ENCODE data around the gene ELMOD3. TPM values are rescaled to one million over a fixed set of nuclear protein-coding genes. Genes with fewer than 3 reads are reported as not detected.

The ELMOD3 gene
- polyA plus RNA-seq, 3 donors: 6.1 to 53.3 (median 7.2) TPM

DNA sequence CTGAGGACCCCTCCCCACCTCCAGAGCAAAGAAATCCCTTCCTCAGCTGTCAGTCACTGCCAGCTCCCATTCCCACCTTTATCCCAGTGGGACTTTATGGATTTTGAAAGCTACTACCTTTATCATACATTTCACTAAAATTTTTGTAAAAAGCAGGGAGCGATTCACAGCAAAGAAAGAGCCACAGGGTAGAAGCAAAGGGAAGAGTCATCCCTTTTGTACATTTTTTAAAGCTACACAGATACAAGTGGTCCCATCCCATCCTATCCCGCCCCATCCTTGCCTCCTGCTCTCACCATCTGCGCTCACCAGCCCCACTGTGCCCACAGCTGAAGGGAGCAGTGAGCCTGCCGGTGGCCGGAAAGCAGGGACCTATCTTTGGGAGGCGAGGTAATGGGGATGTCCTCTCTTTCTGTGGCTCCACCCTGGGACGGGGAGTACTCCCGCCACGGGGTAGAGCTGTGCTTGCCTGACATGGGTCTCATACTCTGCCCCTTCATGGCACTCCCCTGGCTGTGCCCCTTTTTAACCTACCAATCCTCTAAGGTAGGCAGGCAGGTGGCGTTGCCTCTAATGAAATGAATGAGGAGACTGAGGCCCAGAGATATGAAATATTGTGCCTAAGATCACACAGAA is 77.1 kb downstream of the ELMOD3 start:
- DNase-seq: no peak
- no peaks in the 10 kb centered on the region for H4K20me1 ChIP-seq (ENCODE audit: insufficient read depth, low read length)
- H3K4me3 ChIP-seq (replicated peaks in 1 of 3; ENCODE audit: low read depth in 2 of 3, low read length in 3 of 3): no peak overlapping the region
- peaks cover 58% of the 10 kb centered on the region for H3K4me1 Mint-ChIP-seq
- H3K36me3 Mint-ChIP-seq: peaks cover 0 to 2% of the 10 kb centered on the region in 2 donors
- no peaks in the 10 kb centered on the region for H3K27me3 ChIP-seq (ENCODE audit: control insufficient read depth in 2 of 2, insufficient read depth in 2 of 2, low read length in 2 of 2)
- 96% methylated on average over 3 of the region's 10 CpGs for WGBS (ENCODE audit: insufficient coverage)
- intact Hi-C loops (cut with micrococcal nuclease): no loop called here
- no peak overlapping the region for H3K4me3 Mint-ChIP-seq
- TF ChIP-seq, protein P1, sequence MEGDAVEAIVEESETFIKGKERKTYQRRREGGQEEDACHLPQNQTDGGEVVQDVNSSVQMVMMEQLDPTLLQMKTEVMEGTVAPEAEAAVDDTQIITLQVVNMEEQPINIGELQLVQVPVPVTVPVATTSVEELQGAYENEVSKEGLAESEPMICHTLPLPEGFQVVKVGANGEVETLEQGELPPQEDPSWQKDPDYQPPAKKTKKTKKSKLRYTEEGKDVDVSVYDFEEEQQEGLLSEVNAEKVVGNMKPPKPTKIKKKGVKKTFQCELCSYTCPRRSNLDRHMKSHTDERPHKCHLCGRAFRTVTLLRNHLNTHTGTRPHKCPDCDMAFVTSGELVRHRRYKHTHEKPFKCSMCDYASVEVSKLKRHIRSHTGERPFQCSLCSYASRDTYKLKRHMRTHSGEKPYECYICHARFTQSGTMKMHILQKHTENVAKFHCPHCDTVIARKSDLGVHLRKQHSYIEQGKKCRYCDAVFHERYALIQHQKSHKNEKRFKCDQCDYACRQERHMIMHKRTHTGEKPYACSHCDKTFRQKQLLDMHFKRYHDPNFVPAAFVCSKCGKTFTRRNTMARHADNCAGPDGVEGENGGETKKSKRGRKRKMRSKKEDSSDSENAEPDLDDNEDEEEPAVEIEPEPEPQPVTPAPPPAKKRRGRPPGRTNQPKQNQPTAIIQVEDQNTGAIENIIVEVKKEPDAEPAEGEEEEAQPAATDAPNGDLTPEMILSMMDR (IDR thresholded peaks at IDR 0.05): no peak
- H3K27me3 Mint-ChIP-seq (ENCODE audit: low read depth in 3 of 3): peaks cover 0 to 3% (median 2%) of the 10 kb centered on the region in 3 donors
- no peaks in the 10 kb centered on the region for H3K36me3 ChIP-seq (replicated peaks in 1 of 2; ENCODE audit: control insufficient read depth in 1 of 2, insufficient read depth in 2 of 2, low read length in 2 of 2)
- no peaks in the 10 kb centered on the region for H3K9me3 ChIP-seq (replicated peaks in 1 of 2; ENCODE audit: control insufficient read depth in 1 of 2, insufficient read depth in 1 of 2, low read length in 2 of 2)
- no peak overlapping the region for H3K4me2 ChIP-seq (replicated peaks; ENCODE audit: extremely low read depth, low read length, poor library complexity, severe bottlenecking)
- no peaks in the 10 kb centered on the region for H3K79me2 ChIP-seq (ENCODE audit: insufficient read depth, low read length)
- no peak overlapping the region for H3K9ac ChIP-seq (ENCODE audit: insufficient read depth, low read length, poor library complexity, severe bottlenecking)
- peaks cover 55 to 63% of the 10 kb centered on the region in 2 donors for H3K4me1 ChIP-seq (ENCODE audit: control insufficient read depth in 1 of 2, insufficient read depth in 2 of 2, low read length in 2 of 2)
- peaks cover 0 to 1% (median 0%) of the 10 kb centered on the region in 7 donors for H3K9me3 Mint-ChIP-seq
- no peak overlapping the region for H3K27ac ChIP-seq (ENCODE audit: low read depth in 1 of 2, low read length in 2 of 2)
- peak overlapping the region in 2 of 7 donors; percentile 35 to 43 for H3K27ac Mint-ChIP-seq
- H2AFZ ChIP-seq (ENCODE audit: insufficient read depth, low read depth, low read length, poor library complexity, severe bottlenecking): no peak overlapping the region

DNA sequence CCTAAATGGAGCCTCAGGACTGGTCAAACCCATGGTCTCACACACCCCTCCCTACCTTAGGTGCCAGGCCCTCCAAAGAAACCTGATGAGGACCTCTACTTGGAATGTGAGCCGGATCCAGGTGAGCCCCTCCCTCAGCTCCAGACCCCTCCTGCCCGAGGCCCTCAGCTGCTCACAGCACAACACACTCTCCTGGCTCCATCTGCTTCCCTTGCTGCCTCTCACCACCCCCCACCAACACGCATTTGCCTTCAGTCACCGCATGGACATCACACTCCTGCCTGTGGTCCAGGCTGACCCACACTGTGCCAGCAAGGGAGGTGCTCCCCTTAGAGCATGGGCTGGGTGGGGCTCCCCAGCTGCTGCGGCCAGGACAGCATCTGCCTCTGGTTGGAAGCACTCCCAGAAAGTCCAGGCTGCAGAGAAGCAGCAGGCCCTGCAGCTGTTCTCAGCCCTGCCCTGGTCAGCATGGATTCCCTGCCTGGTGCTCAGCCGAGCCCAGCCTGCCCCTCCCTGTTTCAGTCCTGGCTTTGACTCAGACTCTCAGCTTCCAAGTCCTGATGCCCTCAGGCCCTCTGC is 79.0 kb downstream of the ELMOD3 start:
- intact Hi-C loops (cut with micrococcal nuclease): no loop called here
- TF ChIP-seq, protein P1 (IDR thresholded peaks at IDR 0.05): no peak
- H3K79me2 ChIP-seq (ENCODE audit: insufficient read depth, low read length): no peaks in the 10 kb centered on the region
- Mint-ChIP-seq H3K4me1 (peaks cover 52% of the 10 kb centered on the region), H3K4me3 (no peak overlapping the region), H3K36me3 (no peaks in the 10 kb centered on the region), H3K27me3 (ENCODE audit: low read depth in 3 of 3) (peaks cover 0 to 3% (median 2%) of the 10 kb centered on the region in 3 donors), H3K9me3 (no peaks in the 10 kb centered on the region), H3K27ac (peak overlapping the region in 2 of 7 donors; percentile 57 to 58)
- H3K4me2 ChIP-seq (replicated peaks; ENCODE audit: extremely low read depth, low read length, poor library complexity, severe bottlenecking): no peak overlapping the region
- H3K4me3 ChIP-seq (replicated peaks in 1 of 3; ENCODE audit: low read depth in 2 of 3, low read length in 3 of 3): no peak overlapping the region
- no peak overlapping the region for H3K27ac ChIP-seq (ENCODE audit: low read depth in 1 of 2, low read length in 2 of 2)
- no peaks in the 10 kb centered on the region for H3K27me3 ChIP-seq (ENCODE audit: control insufficient read depth in 2 of 2, insufficient read depth in 2 of 2, low read length in 2 of 2)
- H3K9me3 ChIP-seq (replicated peaks in 1 of 2; ENCODE audit: control insufficient read depth in 1 of 2, insufficient read depth in 1 of 2, low read length in 2 of 2): no peaks in the 10 kb centered on the region
- DNase-seq: no peak
- H4K20me1 ChIP-seq (ENCODE audit: insufficient read depth, low read length): no peaks in the 10 kb centered on the region
- 78% methylated on average over 6 of the region's 6 CpGs for WGBS (ENCODE audit: insufficient coverage)
- H3K36me3 ChIP-seq (replicated peaks in 1 of 2; ENCODE audit: control insufficient read depth in 1 of 2, insufficient read depth in 2 of 2, low read length in 2 of 2): no peaks in the 10 kb centered on the region
- H3K9ac ChIP-seq (ENCODE audit: insufficient read depth, low read length, poor library complexity, severe bottlenecking): no peak overlapping the region
- H3K4me1 ChIP-seq (ENCODE audit: control insufficient read depth in 1 of 2, insufficient read depth in 2 of 2, low read length in 2 of 2): peaks cover 54 to 62% of the 10 kb centered on the region in 2 donors
- no peak overlapping the region for H2AFZ ChIP-seq (ENCODE audit: insufficient read depth, low read depth, low read length, poor library complexity, severe bottlenecking)
